ENCODE data around the gene SLC1A4.

DNA sequence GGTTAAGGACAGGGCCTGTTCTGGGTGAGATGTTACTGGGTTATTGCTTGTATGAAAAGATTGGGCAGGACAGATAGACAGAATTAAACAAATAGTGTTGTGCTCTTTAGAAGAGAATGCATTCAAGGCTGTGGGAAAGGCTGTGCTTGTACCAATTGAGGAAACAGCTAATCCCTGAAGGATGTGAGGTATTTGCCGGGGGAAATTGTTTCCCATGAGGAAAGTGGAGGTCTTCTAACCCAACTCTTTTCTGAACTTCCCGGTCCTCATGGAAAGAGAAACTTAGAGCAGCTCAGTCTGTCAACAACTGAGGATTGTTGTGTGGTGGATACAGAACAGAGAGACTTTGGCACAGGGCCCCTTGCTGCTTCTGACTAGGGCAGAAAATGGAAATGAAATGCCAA lies 9.5 kb downstream of the SLC1A4 start:
- no peak for TF ChIP-seq SRF (IDR thresholded peaks at IDR 0.05; ENCODE audit: low read depth in 2 of 2, low read length in 2 of 2)
- TF ChIP-seq, protein P1, sequence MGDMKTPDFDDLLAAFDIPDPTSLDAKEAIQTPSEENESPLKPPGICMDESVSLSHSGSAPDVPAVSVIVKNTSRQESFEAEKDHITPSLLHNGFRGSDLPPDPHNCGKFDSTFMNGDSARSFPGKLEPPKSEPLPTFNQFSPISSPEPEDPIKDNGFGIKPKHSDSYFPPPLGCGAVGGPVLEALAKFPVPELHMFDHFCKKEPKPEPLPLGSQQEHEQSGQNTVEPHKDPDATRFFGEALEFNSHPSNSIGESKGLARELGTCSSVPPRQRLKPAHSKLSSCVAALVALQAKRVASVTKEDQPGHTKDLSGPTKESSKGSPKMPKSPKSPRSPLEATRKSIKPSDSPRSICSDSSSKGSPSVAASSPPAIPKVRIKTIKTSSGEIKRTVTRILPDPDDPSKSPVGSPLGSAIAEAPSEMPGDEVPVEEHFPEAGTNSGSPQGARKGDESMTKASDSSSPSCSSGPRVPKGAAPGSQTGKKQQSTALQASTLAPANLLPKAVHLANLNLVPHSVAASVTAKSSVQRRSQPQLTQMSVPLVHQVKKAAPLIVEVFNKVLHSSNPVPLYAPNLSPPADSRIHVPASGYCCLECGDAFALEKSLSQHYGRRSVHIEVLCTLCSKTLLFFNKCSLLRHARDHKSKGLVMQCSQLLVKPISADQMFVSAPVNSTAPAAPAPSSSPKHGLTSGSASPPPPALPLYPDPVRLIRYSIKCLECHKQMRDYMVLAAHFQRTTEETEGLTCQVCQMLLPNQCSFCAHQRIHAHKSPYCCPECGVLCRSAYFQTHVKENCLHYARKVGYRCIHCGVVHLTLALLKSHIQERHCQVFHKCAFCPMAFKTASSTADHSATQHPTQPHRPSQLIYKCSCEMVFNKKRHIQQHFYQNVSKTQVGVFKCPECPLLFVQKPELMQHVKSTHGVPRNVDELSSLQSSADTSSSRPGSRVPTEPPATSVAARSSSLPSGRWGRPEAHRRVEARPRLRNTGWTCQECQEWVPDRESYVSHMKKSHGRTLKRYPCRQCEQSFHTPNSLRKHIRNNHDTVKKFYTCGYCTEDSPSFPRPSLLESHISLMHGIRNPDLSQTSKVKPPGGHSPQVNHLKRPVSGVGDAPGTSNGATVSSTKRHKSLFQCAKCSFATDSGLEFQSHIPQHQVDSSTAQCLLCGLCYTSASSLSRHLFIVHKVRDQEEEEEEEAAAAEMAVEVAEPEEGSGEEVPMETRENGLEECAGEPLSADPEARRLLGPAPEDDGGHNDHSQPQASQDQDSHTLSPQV (IDR thresholded peaks at IDR 0.05): no peak
- no peak for TF ChIP-seq EP300 (IDR thresholded peaks at IDR 0.05; ENCODE audit: borderline replicate concordance in 1 of 2, control insufficient read depth in 1 of 2, low read depth in 2 of 2, low read length in 2 of 2)
- TF ChIP-seq, protein P2, sequence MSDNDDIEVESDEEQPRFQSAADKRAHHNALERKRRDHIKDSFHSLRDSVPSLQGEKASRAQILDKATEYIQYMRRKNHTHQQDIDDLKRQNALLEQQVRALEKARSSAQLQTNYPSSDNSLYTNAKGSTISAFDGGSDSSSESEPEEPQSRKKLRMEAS (IDR thresholded peaks at IDR 0.05; ENCODE audit: low read depth, low read length): no peak

Data from GM12878 (cell line).